Measurements from ENCODE around the gene BAZ2B. TPM values are rescaled to one million over a fixed set of nuclear protein-coding genes. Genes with fewer than 3 reads are reported as not detected.

BAZ2B gene
- total and polyA plus RNA-seq, 2 donors (not counting 3 experiments of a cell fraction or from before 2014, with no cell fraction given) = 22.1 to 73.8 TPM

GRCh38 chr2:159559034-159559433, 57.3 kb downstream of the BAZ2B start:
- no TSS peak for BruUV-seq (replicated peaks)
- Histone ChIP-seq H4K20me1 (replicated peaks; ENCODE audit: control insufficient read depth, extremely low read depth, insufficient read depth, low read length) (no peaks in the 10 kb centered on the region), H3K27me3 (ENCODE audit: control insufficient read depth in 2 of 2, insufficient read depth in 2 of 2, low read length in 2 of 2) (no peaks in the 10 kb centered on the region), H3K36me3 (ENCODE audit: control insufficient read depth in 2 of 2, extremely low read depth in 1 of 2, insufficient read depth in 2 of 2, low read length in 2 of 2) (no peaks in the 10 kb centered on the region), H3K4me2 (ENCODE audit: insufficient read depth, low read length) (no peak overlapping the region), H3K79me2 (ENCODE audit: control insufficient read depth, insufficient read depth, low read length) (peaks cover 2% of the 10 kb centered on the region), H3K27ac (ENCODE audit: insufficient read depth, low read depth, low read length) (no peak overlapping the region), H3K9me3 (replicated peaks; ENCODE audit: control insufficient read depth, insufficient read depth, low read length) (no peaks in the 10 kb centered on the region), H2AFZ (ENCODE audit: low read depth, low read length) (no peak overlapping the region), H3K9me1 (replicated peaks; ENCODE audit: control insufficient read depth, extremely low read depth, insufficient read depth, low read length) (no peaks in the 10 kb centered on the region), H3K9ac (replicated peaks; ENCODE audit: extremely low read depth, insufficient read depth, low read length) (no peak overlapping the region), H3K4me1 (ENCODE audit: control insufficient read depth, extremely low read depth, insufficient read depth, low read length) (no peaks in the 10 kb centered on the region), H3K4me3 (replicated peaks in 1 of 3; ENCODE audit: insufficient read depth in 1 of 3, low read depth in 1 of 3, low read length in 3 of 3) (no peak overlapping the region)
- CTCF ChIA-PET = interaction anchor here (1.0 to 1.9 kb wide), 2 partner anchors 37 to 153 kb away, joined by 3 to 6 read pairs; partner anchors contain the start of gene MARCHF7
- TF ChIP-seq MYC (IDR thresholded peaks at IDR 0.05; ENCODE audit: low read depth, low read length) (no peak), POLR2A (IDR thresholded peaks at IDR 0.05; ENCODE audit: low read depth, low read length) (no peak), GATA2 (IDR thresholded peaks at IDR 0.05; ENCODE audit: insufficient read depth, insufficient read length, low read depth, low read length) (no peak), JUN (IDR thresholded peaks at IDR 0.05; ENCODE audit: borderline replicate concordance, insufficient read depth, insufficient read length, low read depth) (no peak), FOS (IDR thresholded peaks at IDR 0.05; ENCODE audit: borderline replicate concordance, insufficient read depth, low read length) (no peak), EZH2 (IDR thresholded peaks at IDR 0.05; ENCODE audit: borderline replicate concordance, low read depth, low read length, severe bottlenecking) (no peak), POLR2AphosphoS5 (IDR thresholded peaks at IDR 0.05; ENCODE audit: insufficient read depth, low read depth, low read length) (no peak)
- TF ChIP-seq, protein P1, sequence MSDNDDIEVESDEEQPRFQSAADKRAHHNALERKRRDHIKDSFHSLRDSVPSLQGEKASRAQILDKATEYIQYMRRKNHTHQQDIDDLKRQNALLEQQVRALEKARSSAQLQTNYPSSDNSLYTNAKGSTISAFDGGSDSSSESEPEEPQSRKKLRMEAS (IDR thresholded peaks at IDR 0.05; ENCODE audit: insufficient read depth, insufficient read length) = no peak
- TF ChIP-seq, protein P2, sequence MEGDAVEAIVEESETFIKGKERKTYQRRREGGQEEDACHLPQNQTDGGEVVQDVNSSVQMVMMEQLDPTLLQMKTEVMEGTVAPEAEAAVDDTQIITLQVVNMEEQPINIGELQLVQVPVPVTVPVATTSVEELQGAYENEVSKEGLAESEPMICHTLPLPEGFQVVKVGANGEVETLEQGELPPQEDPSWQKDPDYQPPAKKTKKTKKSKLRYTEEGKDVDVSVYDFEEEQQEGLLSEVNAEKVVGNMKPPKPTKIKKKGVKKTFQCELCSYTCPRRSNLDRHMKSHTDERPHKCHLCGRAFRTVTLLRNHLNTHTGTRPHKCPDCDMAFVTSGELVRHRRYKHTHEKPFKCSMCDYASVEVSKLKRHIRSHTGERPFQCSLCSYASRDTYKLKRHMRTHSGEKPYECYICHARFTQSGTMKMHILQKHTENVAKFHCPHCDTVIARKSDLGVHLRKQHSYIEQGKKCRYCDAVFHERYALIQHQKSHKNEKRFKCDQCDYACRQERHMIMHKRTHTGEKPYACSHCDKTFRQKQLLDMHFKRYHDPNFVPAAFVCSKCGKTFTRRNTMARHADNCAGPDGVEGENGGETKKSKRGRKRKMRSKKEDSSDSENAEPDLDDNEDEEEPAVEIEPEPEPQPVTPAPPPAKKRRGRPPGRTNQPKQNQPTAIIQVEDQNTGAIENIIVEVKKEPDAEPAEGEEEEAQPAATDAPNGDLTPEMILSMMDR (IDR thresholded peaks at IDR 0.05; ENCODE audit: extremely low read depth in 1 of 2, insufficient read depth in 1 of 2, low read depth in 1 of 2, low read length in 2 of 2) = no peak
- no peak for FAIRE-seq
- POLR2A ChIA-PET = interaction anchor here (0.6 kb wide), 1 partner anchor 56 kb away, joined by 3 read pairs; no protein-coding TSS in a partner anchor
- intact Hi-C loops (cut with micrococcal nuclease) (no loop called here), dilution Hi-C loops (cut with MboI; ENCODE audit: extremely low pct_ligation_motif_present, low sequenced_read_pairs) (no loop called here)
- no peak for DNase-seq (ENCODE audit: low read depth, low spot score)

Data from endothelial cell of umbilical vein (primary cell).